Lower leg skin (tissue), 3 donors: ENCODE data around the gene TMEM120A.

ENCODE experiments used
- CTCF ChIP-seq, 3 donors: fragments of 450-650 bp; IDR thresholded peaks; one replicate each; pipeline ENCODE4 v1.5.1; 2016; ENCODE audit warnings: antibody characterized with exemption in 3 of 3, mild to moderate bottlenecking in 3 of 3, moderate library complexity in 2 of 3
- POLR2A ChIP-seq, 2 donors: fragments of 450-650 bp; IDR thresholded peaks; one replicate each; pipeline ENCODE4 v1.6.1; 2016 to 2017; ENCODE audit warnings: antibody characterized with exemption in 2 of 2, mild to moderate bottlenecking in 1 of 2, moderate library complexity in 1 of 2

GRCh38 chr7:75985009-75985517 is 9.3 kb downstream of the TMEM120A start:
- TF ChIP-seq CTCF (IDR thresholded peaks at IDR 0.05): no peak
- TF ChIP-seq POLR2A (IDR thresholded peaks at IDR 0.05): no peak
